Vagina (tissue), 2 donors: ENCODE results near the gene CEP128. TPM values are rescaled to one million over a fixed set of nuclear protein-coding genes. Genes with fewer than 3 reads are reported as not detected.

Experiments
- DNase-seq, 2 donors: peaks; one replicate each; pipeline ENCODE4 v3.0.0-alpha.2; 2017; ENCODE audit errors: extremely low spot score in 2 of 2
- H3K27ac ChIP-seq: fragments of 200-600 bp; sonication (generic); one replicate; pipeline ENCODE4 v1.5.1; 2019
- H3K27me3 ChIP-seq: fragments of 200-600 bp; sonication (generic); one replicate; pipeline ENCODE4 v1.5.1; 2019
- H3K36me3 ChIP-seq, 2 donors: fragments of 200-600 bp; sonication (generic); one replicate each; pipeline ENCODE4 v1.5.1; 2017 to 2019
- H3K4me1 ChIP-seq: fragments of 200-600 bp; sonication (generic); one replicate; pipeline ENCODE4 v1.5.1; 2019
- H3K4me3 ChIP-seq, 2 donors: fragments of 200-600 bp; sonication (generic); 1 replicate in 1 of 2; 2 replicates in 1 of 2; pipeline ENCODE4 v1.5.1; 2016 to 2019
- H3K9me3 ChIP-seq: fragments of 200-600 bp; sonication (generic); one replicate; pipeline ENCODE4 v1.5.1; 2019
- POLR2A ChIP-seq, 2 donors: fragments of 450-650 bp; IDR thresholded peaks; one replicate each; pipeline ENCODE4 v1.6.1; 2017; ENCODE audit warnings: antibody characterized with exemption in 2 of 2, mild to moderate bottlenecking in 2 of 2, moderate library complexity in 2 of 2
- POLR2AphosphoS5 ChIP-seq, 2 donors: sonication (generic); formaldehyde crosslinking; IDR thresholded peaks; one replicate each; pipeline ENCODE4 v1.9.0; 2017; ENCODE audit warnings: antibody characterized with exemption in 2 of 2, mild to moderate bottlenecking in 2 of 2, low read depth in 1 of 2; ENCODE audit not compliant: insufficient read depth in 1 of 2
- intact Hi-C: fragments of 100-400 bp; cut with DNase I; formaldehyde crosslinking; loops from one replicate; pipeline ENCODE4 v1.15.1; 2023
- total RNA-seq: library from RNA; depleted of rRNA; stranded (reverse); fragments of >200 nt; gene quantifications from one replicate; pipeline ENCODE4 v1.2.3, GENCODE V29; 2016
- TF ChIP-seq, protein P1 (sequence below), 3 experiments: fragments of 450-650 bp in 2 of 3; fragments of 200-600 bp in 1 of 3; sonication (generic) in 1 of 3; IDR thresholded peaks; one replicate each; pipeline ENCODE4 v1.5.1; 2017 to 2019; ENCODE audit warnings: antibody characterized with exemption in 3 of 3, mild to moderate bottlenecking in 2 of 3, moderate library complexity in 2 of 3

The CEP128 gene
- total RNA-seq, 1 donor from 2014 or later, result 6.6 TPM

DNA sequence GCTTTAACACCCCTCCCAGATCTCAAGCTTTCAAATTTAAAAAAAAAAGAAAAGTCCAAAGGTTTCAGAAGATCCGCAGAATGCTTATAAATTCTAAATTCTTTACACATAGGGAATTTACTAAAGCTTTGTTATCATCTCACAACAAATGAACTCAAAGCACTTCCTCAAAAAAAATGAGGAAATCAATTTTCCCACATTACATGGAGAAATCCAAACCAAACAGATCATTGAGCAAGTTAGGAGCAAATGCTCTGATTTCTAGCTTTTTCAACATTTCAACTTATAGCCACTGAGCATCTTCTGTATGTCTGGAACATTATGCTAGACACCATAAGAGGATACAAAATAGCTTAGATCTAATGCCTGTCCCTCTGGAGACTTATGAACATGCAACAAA lies 161.0 kb downstream of the CEP128 start:
- no peak for TF ChIP-seq POLR2AphosphoS5 (IDR thresholded peaks at IDR 0.05; ENCODE audit: insufficient read depth in 1 of 2, low read depth in 1 of 2)
- TF ChIP-seq POLR2A (IDR thresholded peaks at IDR 0.05), result no peak
- TF ChIP-seq, protein P1, sequence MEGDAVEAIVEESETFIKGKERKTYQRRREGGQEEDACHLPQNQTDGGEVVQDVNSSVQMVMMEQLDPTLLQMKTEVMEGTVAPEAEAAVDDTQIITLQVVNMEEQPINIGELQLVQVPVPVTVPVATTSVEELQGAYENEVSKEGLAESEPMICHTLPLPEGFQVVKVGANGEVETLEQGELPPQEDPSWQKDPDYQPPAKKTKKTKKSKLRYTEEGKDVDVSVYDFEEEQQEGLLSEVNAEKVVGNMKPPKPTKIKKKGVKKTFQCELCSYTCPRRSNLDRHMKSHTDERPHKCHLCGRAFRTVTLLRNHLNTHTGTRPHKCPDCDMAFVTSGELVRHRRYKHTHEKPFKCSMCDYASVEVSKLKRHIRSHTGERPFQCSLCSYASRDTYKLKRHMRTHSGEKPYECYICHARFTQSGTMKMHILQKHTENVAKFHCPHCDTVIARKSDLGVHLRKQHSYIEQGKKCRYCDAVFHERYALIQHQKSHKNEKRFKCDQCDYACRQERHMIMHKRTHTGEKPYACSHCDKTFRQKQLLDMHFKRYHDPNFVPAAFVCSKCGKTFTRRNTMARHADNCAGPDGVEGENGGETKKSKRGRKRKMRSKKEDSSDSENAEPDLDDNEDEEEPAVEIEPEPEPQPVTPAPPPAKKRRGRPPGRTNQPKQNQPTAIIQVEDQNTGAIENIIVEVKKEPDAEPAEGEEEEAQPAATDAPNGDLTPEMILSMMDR (IDR thresholded peaks at IDR 0.05), result no peak
- intact Hi-C loops, result no loop called here
- DNase-seq, result no peak

DNA sequence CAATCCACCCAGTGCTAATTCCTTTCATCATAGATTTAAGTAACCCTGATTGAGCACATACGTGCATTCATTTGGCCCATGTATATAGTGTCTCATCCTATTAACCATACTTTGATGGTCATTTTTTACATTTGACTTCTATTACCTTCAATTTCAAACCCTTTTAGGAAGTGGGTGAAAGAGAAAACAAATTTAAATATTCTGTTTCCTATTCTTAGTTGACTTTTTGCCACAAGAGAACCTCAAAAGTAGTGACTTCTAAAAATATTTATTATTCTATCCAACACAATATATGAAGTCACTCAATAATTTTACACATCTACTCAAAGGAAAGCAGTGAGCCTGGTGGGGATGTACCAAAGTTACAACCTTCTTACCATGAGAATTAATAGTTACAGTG lies 164.9 kb downstream of the CEP128 start:
- no peak for TF ChIP-seq POLR2AphosphoS5 (IDR thresholded peaks at IDR 0.05; ENCODE audit: insufficient read depth in 1 of 2, low read depth in 1 of 2)
- TF ChIP-seq, protein P1 (IDR thresholded peaks at IDR 0.05), result no peak
- no peak for DNase-seq
- no peaks in the 10 kb centered on the region for H3K36me3 ChIP-seq
- no peak overlapping the region for H3K4me3 ChIP-seq
- H3K4me1 ChIP-seq, result no peaks in the 10 kb centered on the region
- H3K27ac ChIP-seq, result no peak overlapping the region
- no peaks in the 10 kb centered on the region for H3K27me3 ChIP-seq
- intact Hi-C loops, result no loop called here
- no peaks in the 10 kb centered on the region for H3K9me3 ChIP-seq

More for the DNA sequence above, 161.0 kb downstream of the CEP128 start:
- no peak overlapping the region for H3K27ac ChIP-seq
- no peaks in the 10 kb centered on the region for H3K27me3 ChIP-seq
- H3K36me3 ChIP-seq, result no peaks in the 10 kb centered on the region
- H3K4me3 ChIP-seq, result no peak overlapping the region
- H3K4me1 ChIP-seq, result no peaks in the 10 kb centered on the region
- no peaks in the 10 kb centered on the region for H3K9me3 ChIP-seq

- Histone ChIP-seq H3K4me1 (no peaks in the 10 kb centered on the region), H3K9me3 (no peaks in the 10 kb centered on the region), H3K27ac (no peak overlapping the region), H3K36me3 (no peaks in the 10 kb centered on the region), H3K27me3 (no peaks in the 10 kb centered on the region), H3K4me3 (no peak overlapping the region)
- TF ChIP-seq, protein P1 (IDR thresholded peaks at IDR 0.05), result no peak
- no peak for TF ChIP-seq POLR2A (IDR thresholded peaks at IDR 0.05)
- intact Hi-C loops, result no loop called here
- DNase-seq, result no peak
Observed at GRCh38 chr14:80776186-80776585, 165.4 kb downstream of the CEP128 start.

DNA sequence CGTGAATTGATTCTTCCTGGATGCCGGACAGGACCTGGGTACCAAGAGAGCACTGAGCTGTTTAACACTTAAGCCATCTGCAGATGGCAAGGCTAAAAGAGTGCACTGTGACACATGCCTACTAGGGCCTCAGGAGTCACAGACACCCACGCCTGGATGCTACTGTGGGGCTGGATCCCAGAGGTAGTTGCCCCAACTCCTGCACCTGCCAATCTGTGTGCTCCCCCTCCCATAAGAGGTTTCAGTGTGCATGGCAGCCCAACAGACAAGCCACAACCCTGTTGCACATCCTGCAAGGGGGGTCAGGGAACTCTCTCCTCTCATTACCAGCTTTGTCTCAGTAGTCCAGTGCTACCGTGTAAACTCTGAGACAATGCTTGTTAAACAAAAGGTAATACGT lies 169.0 kb downstream of the CEP128 start:
- H3K4me3 ChIP-seq, result no peak overlapping the region
- H3K9me3 ChIP-seq, result no peaks in the 10 kb centered on the region
- H3K27me3 ChIP-seq, result no peaks in the 10 kb centered on the region
- intact Hi-C loops, result no loop called here
- TF ChIP-seq, protein P1 (IDR thresholded peaks at IDR 0.05), result no peak
- TF ChIP-seq POLR2AphosphoS5 (IDR thresholded peaks at IDR 0.05; ENCODE audit: insufficient read depth in 1 of 2, low read depth in 1 of 2) (no peak), POLR2A (IDR thresholded peaks at IDR 0.05) (no peak)
- H3K27ac ChIP-seq, result no peak overlapping the region
- DNase-seq, result no peak
- no peaks in the 10 kb centered on the region for H3K4me1 ChIP-seq
- H3K36me3 ChIP-seq, result no peaks in the 10 kb centered on the region

GRCh38 chr14:80771201-80771600 lies 170.3 kb downstream of the CEP128 start:
- DNase-seq, result no peak
- Histone ChIP-seq H3K9me3 (no peaks in the 10 kb centered on the region), H3K4me1 (no peaks in the 10 kb centered on the region), H3K4me3 (no peak overlapping the region), H3K36me3 (no peaks in the 10 kb centered on the region), H3K27me3 (no peaks in the 10 kb centered on the region), H3K27ac (no peak overlapping the region)
- intact Hi-C loops, result no loop called here
- TF ChIP-seq POLR2AphosphoS5 (IDR thresholded peaks at IDR 0.05; ENCODE audit: insufficient read depth in 1 of 2, low read depth in 1 of 2) (no peak), POLR2A (IDR thresholded peaks at IDR 0.05) (no peak)
- TF ChIP-seq, protein P1 (IDR thresholded peaks at IDR 0.05), result no peak
